Left renal pelvis (tissue), 4 donors: ENCODE measurements around the gene CNPY1. TPM values are rescaled to one million over a fixed set of nuclear protein-coding genes. Genes with fewer than 3 reads are reported as not detected.

ENCODE experiments used
- DNase-seq, 4 donors: peaks; one replicate each; pipeline ENCODE4 v3.0.0-alpha.2; 2013; ENCODE audit warnings: low read depth in 4 of 4, low spot score in 3 of 4
- polyA plus RNA-seq, 4 donors: library from polyadenylated mRNA; unstranded; fragments of 120-200 nt; gene quantifications; one replicate each; pipeline ENCODE4 v1.2.1, GENCODE V29; 2013; ENCODE audit not compliant: insufficient read length in 4 of 4

The CNPY1 gene
- polyA plus RNA-seq, 4 donors = not detected

GRCh38 chr7:155457544-155458110 lies 88.7 kb downstream of the CNPY1 start:
- no peak for DNase-seq

GRCh38 chr7:155456738-155457543 lies 89.4 kb downstream of the CNPY1 start:
- DNase-seq = peak in 1 of 4 donors; percentile 53

GRCh38 chr7:155455776-155456737 lies 90.3 kb downstream of the CNPY1 start:
- DNase-seq = no peak

- DNase-seq = no peak
Measured at GRCh38 chr7:155455132-155455693, 91.1 kb downstream of the CNPY1 start.

GRCh38 chr7:155454183-155455112 lies 91.9 kb downstream of the CNPY1 start:
- no peak for DNase-seq

- no peak for DNase-seq
Measured at GRCh38 chr7:155453296-155454182, 92.8 kb downstream of the CNPY1 start.

- no peak for DNase-seq
Measured at GRCh38 chr7:155452505-155453295, 93.7 kb downstream of the CNPY1 start.

- DNase-seq = no peak
Measured at GRCh38 chr7:155451840-155452239, 94.5 kb downstream of the CNPY1 start.

Other genes with a start within 250 kb of the CNPY1 start
- gene INSIG1, start 248.7 kb downstream of the CNPY1 start, polyA plus RNA-seq = 10 to 100 TPM; 27.0 to 40.8 (median 31.5) TPM
- gene EN2, start 88.4 kb downstream of the CNPY1 start, polyA plus RNA-seq = under 1 TPM; 0.04 to 0.69 (median 0.21) TPM
- gene RBM33, start 98.1 kb upstream of the CNPY1 start, polyA plus RNA-seq = 10 to 100 TPM; 26.6 to 40.3 (median 34.8) TPM